ACC112 (cell line): Measurements from ENCODE around the gene NOL11.
A peak's percentile ranks its signal among the peaks of the same experiment; 100 is the strongest.
"Not testable (repeated sequence)": the region's sequence is repeated elsewhere in the genome, so short reads cannot be mapped to it uniquely, and the experiment has no call there.

Experiments
- H2AFZ ChIP-seq: fragments of 200-600 bp; sonication (generic); one replicate; pipeline ENCODE4 v1.6.0; 2017; ENCODE audit warnings: antibody characterized with exemption, low read length; ENCODE audit not compliant: unreplicated experiment
- H3K27ac ChIP-seq: fragments of 200-600 bp; sonication (generic); 2 replicates; pipeline ENCODE4 v1.5.1; 2014; ENCODE audit warnings: low read depth, mild to moderate bottlenecking, antibody characterized with exemption, low read length, moderate library complexity
- H3K27me3 ChIP-seq: fragments of 200-600 bp; sonication (generic); 2 replicates; pipeline ENCODE4 v1.6.1; 2014; ENCODE audit warnings: mild to moderate bottlenecking, antibody characterized with exemption, low read length, moderate library complexity, mixed read lengths; ENCODE audit not compliant: insufficient read depth
- H3K36me3 ChIP-seq: fragments of 200-600 bp; sonication (generic); 2 replicates; pipeline ENCODE4 v1.6.1; 2016; ENCODE audit warnings: mild to moderate bottlenecking, antibody characterized with exemption, low read length, moderate library complexity, mixed read lengths; ENCODE audit not compliant: insufficient read depth
- H3K4me1 ChIP-seq: fragments of 200-600 bp; sonication (generic); one replicate; pipeline ENCODE4 v1.6.1; 2016; ENCODE audit warnings: low read length, mixed read lengths; ENCODE audit not compliant: insufficient read depth, unreplicated experiment, control insufficient read depth
- H3K4me3 ChIP-seq: fragments of 200-600 bp; sonication (generic); 2 replicates; pipeline ENCODE4 v1.5.1; 2014; ENCODE audit warnings: mild to moderate bottlenecking, low read depth, low read length
- H3K79me2 ChIP-seq: fragments of 200-600 bp; sonication (generic); one replicate; pipeline ENCODE4 v1.6.0; 2016; ENCODE audit warnings: low read length; ENCODE audit not compliant: control insufficient read depth, unreplicated experiment, insufficient read depth

NOL11 gene

GRCh38 chr17:67708378-67708777 lies 9.4 kb upstream of the NOL11 start:
- H2AFZ ChIP-seq, result no peak overlapping the region
- H3K4me1 ChIP-seq, result no peaks in the 10 kb centered on the region
- H3K36me3 ChIP-seq, result no peaks in the 10 kb centered on the region
- H3K27ac ChIP-seq, result no peak overlapping the region
- H3K4me3 ChIP-seq, result no peak overlapping the region
- H3K27me3 ChIP-seq, result no peaks in the 10 kb centered on the region
- H3K79me2 ChIP-seq, result no peaks in the 10 kb centered on the region

- Histone ChIP-seq H3K27ac (no peak overlapping the region), H2AFZ (no peak overlapping the region), H3K79me2 (no peaks in the 10 kb centered on the region)
These were observed 5.8 kb upstream of the NOL11 start for GRCh38 chr17:67711916-67712315.

GRCh38 chr17:67712375-67712774 lies 5.4 kb upstream of the NOL11 start:
- no peaks in the 10 kb centered on the region for H3K36me3 ChIP-seq
- H2AFZ ChIP-seq, result no peak overlapping the region
- no peaks in the 10 kb centered on the region for H3K27me3 ChIP-seq
- no peak overlapping the region for H3K4me3 ChIP-seq
- no peaks in the 10 kb centered on the region for H3K4me1 ChIP-seq
- H3K27ac ChIP-seq, result no peak overlapping the region
- H3K79me2 ChIP-seq, result no peaks in the 10 kb centered on the region

More at GRCh38 chr17:67711916-67712315, 5.8 kb upstream of the NOL11 start:
- no peaks in the 10 kb centered on the region for H3K27me3 ChIP-seq
- no peaks in the 10 kb centered on the region for H3K36me3 ChIP-seq
- no peak overlapping the region for H3K4me3 ChIP-seq
- H3K4me1 ChIP-seq, result no peaks in the 10 kb centered on the region

GRCh38 chr17:67713169-67713568 lies 4.6 kb upstream of the NOL11 start:
- no peaks in the 10 kb centered on the region for H3K4me1 ChIP-seq
- no peaks in the 10 kb centered on the region for H3K27me3 ChIP-seq
- no peaks in the 10 kb centered on the region for H3K36me3 ChIP-seq
- H3K27ac ChIP-seq, result no peak overlapping the region
- peaks cover 4% of the 10 kb centered on the region for H3K79me2 ChIP-seq
- no peak overlapping the region for H3K4me3 ChIP-seq
- no peak overlapping the region for H2AFZ ChIP-seq

GRCh38 chr17:67716405-67716798 lies 1.3 kb upstream of the NOL11 start:
- peaks cover 3% of the 10 kb centered on the region for H3K4me1 ChIP-seq
- no peak overlapping the region for H3K27ac ChIP-seq
- peak overlapping the region; percentile 96; the same call in 1 of the 2 replicates for H3K4me3 ChIP-seq
- no peak overlapping the region for H2AFZ ChIP-seq
- peaks cover 28% of the 10 kb centered on the region for H3K79me2 ChIP-seq
- H3K27me3 ChIP-seq, result no peaks in the 10 kb centered on the region
- peaks cover 8% of the 10 kb centered on the region for H3K36me3 ChIP-seq

GRCh38 chr17:67717192-67717623 lies 528 bp upstream of the NOL11 start:
- Histone ChIP-seq H2AFZ (peak overlapping the region; percentile 43), H3K4me3 (peak overlapping the region; percentile 96), H3K27ac (peak overlapping the region; percentile 44), H3K79me2 (peaks cover 30% of the 10 kb centered on the region), H3K27me3 (no peaks in the 10 kb centered on the region), H3K36me3 (peaks cover 16% of the 10 kb centered on the region), H3K4me1 (peaks cover 3% of the 10 kb centered on the region)

- Histone ChIP-seq H3K4me3 (peak overlapping the region; percentile 96), H2AFZ (peak overlapping the region; percentile 95), H3K27me3 (no peaks in the 10 kb centered on the region), H3K27ac (peak overlapping the region; percentile 78), H3K36me3 (peaks cover 21% of the 10 kb centered on the region), H3K79me2 (peaks cover 31% of the 10 kb centered on the region), H3K4me1 (peaks cover 3% of the 10 kb centered on the region)
These were observed 697 bp downstream of the NOL11 start for GRCh38 chr17:67718325-67718941.

GRCh38 chr17:67725373-67725791 lies 7.6 kb downstream of the NOL11 start:
- Histone ChIP-seq H3K79me2 (peaks cover 14% of the 10 kb centered on the region), H3K4me3 (no peak overlapping the region), H3K36me3 (peaks cover 62% of the 10 kb centered on the region), H3K4me1 (no peaks in the 10 kb centered on the region), H3K27me3 (no peaks in the 10 kb centered on the region), H2AFZ (no peak overlapping the region), H3K27ac (no peak overlapping the region)

GRCh38 chr17:67725807-67726206 lies 8.1 kb downstream of the NOL11 start:
- Histone ChIP-seq H3K79me2 (peaks cover 11% of the 10 kb centered on the region), H3K27me3 (no peaks in the 10 kb centered on the region), H3K4me3 (no peak overlapping the region), H3K36me3 (peaks cover 63% of the 10 kb centered on the region), H3K27ac (no peak overlapping the region), H3K4me1 (no peaks in the 10 kb centered on the region), H2AFZ (no peak overlapping the region)

GRCh38 chr17:67727152-67728039 lies 9.7 kb downstream of the NOL11 start:
- H3K36me3 ChIP-seq, result peaks cover 57% of the 10 kb centered on the region
- H3K27ac ChIP-seq, H3K27me3 ChIP-seq, H2AFZ ChIP-seq, H3K4me3 ChIP-seq, H3K4me1 ChIP-seq, H3K79me2 ChIP-seq: not testable (repeated sequence)

- no peak overlapping the region for H2AFZ ChIP-seq
- H3K79me2 ChIP-seq, result peaks cover 3% of the 10 kb centered on the region
- H3K36me3 ChIP-seq, result peaks cover 47% of the 10 kb centered on the region
- no peak overlapping the region for H3K4me3 ChIP-seq
- no peaks in the 10 kb centered on the region for H3K27me3 ChIP-seq
- no peaks in the 10 kb centered on the region for H3K4me1 ChIP-seq
- no peak overlapping the region for H3K27ac ChIP-seq
These were observed 12.2 kb downstream of the NOL11 start for GRCh38 chr17:67729903-67730302.
